Natural killer cell treated with Interleukin-12 subunit alpha and Interleukin-12 subunit beta and Interleukin-15 and Interleukin-18, amount 100 ng/mL, for 72 hours (primary cell): ENCODE measurements around the gene ITGA11. TPM values are rescaled to one million over a fixed set of nuclear protein-coding genes. Genes with fewer than 3 reads are reported as not detected.

Experiments
- ATAC-seq, 2 donors: fragments of 150-1000 bp; cut with Tn5 transposase in 1 of 2; sonication (Bioruptor Pico), chemical (Tn5 transposase) in 1 of 2; 2 replicates each; pipeline ENCODE4 v1.10.0; 2021
- DNase-seq: peaks from one replicate; pipeline ENCODE4 v3.0.0; 2022; ENCODE audit warnings: low spot score
- H3K27ac Mint-ChIP-seq, 2 donors: 1 replicate in 1 of 2; 2 replicates in 1 of 2; pipeline ENCODE4 v1.8.0; 2022; ENCODE audit warnings: mixed read lengths in 2 of 2, mild to moderate bottlenecking in 1 of 2, moderate library complexity in 1 of 2
- H3K27me3 Mint-ChIP-seq, 2 donors: 1 replicate in 1 of 2; 2 replicates in 1 of 2; pipeline ENCODE4 v1.8.0; 2022; ENCODE audit warnings: mixed read lengths in 2 of 2
- H3K36me3 Mint-ChIP-seq: one replicate; pipeline ENCODE4 v1.8.0; 2022; ENCODE audit warnings: mixed read lengths
- H3K4me1 Mint-ChIP-seq, 2 donors: 1 replicate in 1 of 2; 2 replicates in 1 of 2; pipeline ENCODE4 v1.8.0; 2022; ENCODE audit warnings: low read depth in 2 of 2, mixed read lengths in 2 of 2, mild to moderate bottlenecking in 1 of 2
- H3K4me3 Mint-ChIP-seq: one replicate; pipeline ENCODE4 v1.8.0; 2022; ENCODE audit warnings: mixed read lengths
- H3K9me3 Mint-ChIP-seq: 2 replicates; pipeline ENCODE4 v1.8.0; 2022; ENCODE audit warnings: mixed read lengths
- total RNA-seq, 2 donors: library from RNA; stranded (reverse); gene quantifications; one replicate each; pipeline ENCODE4 v1.2.3, GENCODE V29; 2022

The ITGA11 gene
- total RNA-seq, 2 donors from 2014 or later: 0.17 to 0.98 TPM

DNA sequence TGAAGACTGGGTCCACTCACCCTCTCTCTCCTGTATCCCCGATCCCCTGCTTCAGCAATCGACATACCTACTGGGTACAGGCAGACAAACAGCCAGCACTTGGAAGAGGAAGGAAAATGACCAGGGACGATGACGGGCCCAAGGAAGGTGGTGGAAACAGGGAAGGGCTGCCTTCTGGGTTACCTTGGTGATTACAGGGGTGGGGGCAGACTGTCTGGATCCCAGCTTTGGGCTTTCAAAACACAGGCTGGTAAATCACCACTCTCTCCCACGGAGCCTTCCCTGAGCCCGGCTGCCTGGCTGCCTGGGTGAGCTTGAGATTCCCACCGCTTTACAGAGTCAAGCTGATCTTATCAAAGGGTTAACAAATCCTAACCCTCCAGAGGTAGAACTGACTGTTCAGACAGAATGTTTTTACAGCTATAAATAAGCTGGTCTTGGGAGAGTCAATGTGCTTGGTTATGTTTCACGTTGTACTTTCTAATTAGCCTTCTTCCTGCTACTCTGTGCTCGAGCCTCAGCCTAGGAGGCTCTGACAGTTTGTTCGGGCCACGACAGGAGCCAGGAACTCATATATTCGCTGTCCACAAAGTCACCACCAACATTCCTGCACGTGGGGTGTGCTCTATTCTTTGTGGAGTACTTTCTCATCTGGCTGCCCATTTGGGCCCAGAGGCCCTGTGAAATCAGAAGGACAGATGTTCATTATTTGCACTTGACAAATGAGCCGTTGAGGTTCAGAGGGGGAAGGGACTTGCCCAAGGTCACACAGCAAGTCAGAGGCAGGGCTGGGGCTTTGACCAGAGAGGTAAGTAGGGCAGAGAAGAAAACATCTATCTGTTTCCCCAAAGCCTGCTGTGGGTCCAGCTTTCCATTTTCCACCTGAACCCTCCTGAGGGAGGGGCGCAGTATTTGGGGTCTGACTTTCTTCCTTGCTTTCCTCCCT is 91.0 kb downstream of the ITGA11 start:
- Mint-ChIP-seq H3K4me1 (no peaks in the 10 kb centered on the region), H3K4me3 (no peak overlapping the region)
- no peak for ATAC-seq

GRCh38 chr15:68339481-68339880 is 92.5 kb downstream of the ITGA11 start:
- Mint-ChIP-seq H3K4me1 (no peaks in the 10 kb centered on the region), H3K36me3 (no peaks in the 10 kb centered on the region), H3K9me3 (no peaks in the 10 kb centered on the region), H3K27ac (no peak overlapping the region), H3K4me3 (no peak overlapping the region), H3K27me3 (peaks cover under 1 to 11% of the 10 kb centered on the region in 2 donors)
- ATAC-seq: no peak
- no peak for DNase-seq

More for the DNA sequence above, 91.0 kb downstream of the ITGA11 start:
- no peaks in the 10 kb centered on the region for H3K9me3 Mint-ChIP-seq
- H3K36me3 Mint-ChIP-seq: no peaks in the 10 kb centered on the region
- DNase-seq: no peak
- no peak overlapping the region for H3K27ac Mint-ChIP-seq
- peaks cover 5 to 11% of the 10 kb centered on the region in 2 donors for H3K27me3 Mint-ChIP-seq

DNA sequence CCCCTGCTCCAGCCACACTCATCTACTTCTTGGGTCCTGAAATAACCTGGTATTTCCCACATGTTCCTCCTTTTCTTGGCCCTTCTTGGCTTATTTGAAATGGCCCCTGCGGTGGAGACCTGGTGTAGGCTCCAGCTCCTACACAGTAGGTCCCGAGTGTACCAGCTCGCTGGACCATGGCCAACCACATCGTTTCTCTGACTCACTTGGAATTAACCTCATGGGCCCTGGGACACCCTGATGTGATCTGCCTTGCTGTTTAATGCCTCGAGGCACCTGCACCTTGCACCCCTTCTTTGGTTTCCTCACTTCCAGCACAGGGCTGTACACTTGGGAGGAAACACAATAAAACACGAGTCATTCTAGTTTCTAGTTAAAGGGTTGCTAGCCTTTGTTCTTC is 94.1 kb downstream of the ITGA11 start:
- no peak overlapping the region for H3K27ac Mint-ChIP-seq
- peaks cover 10 to 20% of the 10 kb centered on the region in 2 donors for H3K27me3 Mint-ChIP-seq
- DNase-seq: no peak
- H3K36me3 Mint-ChIP-seq: no peaks in the 10 kb centered on the region
- H3K9me3 Mint-ChIP-seq: no peaks in the 10 kb centered on the region
- no peaks in the 10 kb centered on the region for H3K4me1 Mint-ChIP-seq
- H3K4me3 Mint-ChIP-seq: no peak overlapping the region
- ATAC-seq: no peak

DNA sequence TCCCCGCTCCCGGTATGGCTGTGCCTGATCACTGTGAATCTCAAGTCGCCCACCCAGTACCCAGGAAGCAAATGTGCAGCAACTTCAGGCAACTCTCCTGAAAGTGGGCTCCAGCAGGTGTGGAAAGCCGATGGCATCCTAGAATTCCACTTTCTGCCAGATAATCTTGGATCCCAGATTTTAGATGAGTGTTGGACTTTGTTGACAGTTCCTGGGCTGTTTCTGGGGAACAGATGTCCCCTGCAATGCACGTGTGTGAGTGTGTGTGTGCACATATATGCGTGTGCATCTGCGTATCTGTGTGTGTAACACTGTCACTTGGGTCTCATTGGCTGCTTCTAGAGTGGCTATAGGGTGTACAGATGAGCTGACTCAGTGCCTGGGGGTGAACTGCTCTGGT is 95.4 kb downstream of the ITGA11 start:
- Mint-ChIP-seq H3K9me3 (no peaks in the 10 kb centered on the region), H3K36me3 (no peaks in the 10 kb centered on the region), H3K27me3 (peaks cover 14 to 27% of the 10 kb centered on the region in 2 donors), H3K27ac (no peak overlapping the region), H3K4me1 (no peaks in the 10 kb centered on the region), H3K4me3 (no peak overlapping the region)
- ATAC-seq (no peak), DNase-seq (no peak)

DNA sequence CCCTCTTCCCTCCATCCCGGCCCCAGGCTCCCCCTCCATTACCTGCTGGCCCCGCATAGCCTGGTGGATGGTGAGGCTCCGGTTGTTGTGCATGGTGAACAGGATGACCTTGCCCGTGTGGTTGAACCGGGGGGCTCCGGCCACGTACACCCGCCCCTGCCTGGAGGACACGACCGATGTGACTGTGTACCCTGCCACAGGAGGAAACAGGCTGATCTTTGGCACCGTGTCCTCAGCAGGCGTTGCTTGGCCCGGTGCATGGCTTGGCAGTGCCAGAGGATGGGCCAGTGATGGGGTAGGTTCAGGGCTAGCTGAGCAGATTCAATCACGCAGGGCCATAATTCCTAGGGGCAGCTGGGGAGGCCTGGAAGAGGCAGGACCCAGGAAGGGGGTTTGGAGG is 96.3 kb downstream of the ITGA11 start:
- Mint-ChIP-seq H3K9me3 (no peaks in the 10 kb centered on the region), H3K4me1 (no peaks in the 10 kb centered on the region), H3K27ac (no peak overlapping the region), H3K36me3 (no peaks in the 10 kb centered on the region), H3K4me3 (no peak overlapping the region), H3K27me3 (peaks cover 19 to 27% of the 10 kb centered on the region in 2 donors)
- DNase-seq (no peak), ATAC-seq (peak in 1 of 2 donors; percentile 25)

- no peaks in the 10 kb centered on the region for H3K4me1 Mint-ChIP-seq
- DNase-seq: no peak
- H3K36me3 Mint-ChIP-seq: no peaks in the 10 kb centered on the region
- H3K9me3 Mint-ChIP-seq: no peaks in the 10 kb centered on the region
- no peak overlapping the region for H3K4me3 Mint-ChIP-seq
- H3K27me3 Mint-ChIP-seq: peaks cover 19 to 27% of the 10 kb centered on the region in 2 donors
- no peak overlapping the region for H3K27ac Mint-ChIP-seq
- ATAC-seq: no peak
Observed at GRCh38 chr15:68335251-68335650, 96.7 kb downstream of the ITGA11 start.

GRCh38 chr15:68334661-68335124 is 97.3 kb downstream of the ITGA11 start:
- ATAC-seq: no peak
- Mint-ChIP-seq H3K27ac (no peak overlapping the region), H3K36me3 (no peaks in the 10 kb centered on the region), H3K27me3 (peaks cover 21 to 32% of the 10 kb centered on the region in 2 donors), H3K4me1 (no peaks in the 10 kb centered on the region), H3K9me3 (no peaks in the 10 kb centered on the region), H3K4me3 (no peak overlapping the region)
- DNase-seq: no peak

GRCh38 chr15:68333775-68334470 is 98.0 kb downstream of the ITGA11 start:
- Mint-ChIP-seq H3K27me3 (peaks cover 21 to 35% of the 10 kb centered on the region in 2 donors), H3K36me3 (no peaks in the 10 kb centered on the region), H3K9me3 (no peaks in the 10 kb centered on the region), H3K4me1 (no peaks in the 10 kb centered on the region), H3K4me3 (no peak overlapping the region), H3K27ac (no peak overlapping the region)
- ATAC-seq (no peak), DNase-seq (no peak)

GRCh38 chr15:68332266-68332665 is 99.7 kb downstream of the ITGA11 start:
- H3K27me3 Mint-ChIP-seq: peaks cover 27 to 33% of the 10 kb centered on the region in 2 donors
- H3K36me3 Mint-ChIP-seq: no peaks in the 10 kb centered on the region
- no peak for ATAC-seq
- H3K4me1 Mint-ChIP-seq: peaks cover 0 to 8% of the 10 kb centered on the region in 2 donors
- H3K9me3 Mint-ChIP-seq: no peaks in the 10 kb centered on the region
- no peak overlapping the region for H3K27ac Mint-ChIP-seq
- no peak overlapping the region for H3K4me3 Mint-ChIP-seq
- DNase-seq: no peak

DNA sequence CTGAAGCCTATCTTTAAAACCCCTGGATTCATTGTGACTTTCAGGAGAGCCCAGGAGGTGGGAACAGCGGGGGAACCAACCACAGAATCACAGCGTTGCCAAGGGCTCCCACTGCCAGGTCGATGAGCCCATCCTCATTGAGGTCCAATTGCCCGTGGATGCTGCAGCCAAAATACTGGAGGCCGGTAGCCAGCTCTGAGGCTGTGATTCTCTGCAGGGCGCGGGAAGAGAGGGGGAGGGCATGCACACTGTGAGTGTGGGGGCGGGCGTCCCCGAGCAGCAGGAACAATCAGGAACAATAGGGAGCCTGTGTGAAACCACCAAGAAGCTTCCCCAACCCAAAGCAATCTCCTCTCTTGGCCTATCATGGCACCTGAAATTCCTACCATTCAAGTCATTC is 101.1 kb downstream of the ITGA11 start:
- Mint-ChIP-seq H3K4me3 (no peak overlapping the region), H3K36me3 (no peaks in the 10 kb centered on the region), H3K27ac (no peak overlapping the region), H3K9me3 (no peaks in the 10 kb centered on the region), H3K27me3 (peaks cover 27 to 33% of the 10 kb centered on the region in 2 donors), H3K4me1 (peaks cover 0 to 10% of the 10 kb centered on the region in 2 donors)
- ATAC-seq (no peak), DNase-seq (no peak)

DNA sequence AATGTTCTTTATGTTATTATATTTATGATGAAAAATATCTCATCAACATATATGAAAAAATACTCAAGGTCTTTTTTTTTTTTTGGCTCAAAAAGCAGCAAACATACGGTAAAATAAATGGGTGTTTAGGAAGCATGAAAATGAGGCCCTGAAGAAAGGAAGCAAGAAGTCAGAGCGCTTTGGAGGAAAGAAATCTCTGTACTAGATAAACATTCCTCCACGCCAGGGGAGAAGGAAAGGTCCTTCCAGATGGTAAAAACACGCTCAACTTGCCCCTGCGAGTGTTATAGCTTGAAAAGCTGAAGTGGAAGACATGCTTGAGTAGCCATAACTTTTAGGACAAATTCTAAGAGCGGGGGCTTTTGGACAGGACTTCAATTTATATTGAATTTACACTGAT is 101.5 kb downstream of the ITGA11 start:
- no peak overlapping the region for H3K4me3 Mint-ChIP-seq
- DNase-seq: no peak
- H3K9me3 Mint-ChIP-seq: no peaks in the 10 kb centered on the region
- peaks cover 0 to 10% of the 10 kb centered on the region in 2 donors for H3K4me1 Mint-ChIP-seq
- H3K36me3 Mint-ChIP-seq: no peaks in the 10 kb centered on the region
- H3K27me3 Mint-ChIP-seq: peaks cover 27 to 33% of the 10 kb centered on the region in 2 donors
- no peak for ATAC-seq
- H3K27ac Mint-ChIP-seq: no peak overlapping the region

GRCh38 chr15:68328964-68329363 is 103.0 kb downstream of the ITGA11 start:
- Mint-ChIP-seq H3K9me3 (no peaks in the 10 kb centered on the region), H3K27ac (no peak overlapping the region), H3K27me3 (peaks cover 22 to 28% of the 10 kb centered on the region in 2 donors), H3K4me3 (no peak overlapping the region), H3K4me1 (peaks cover 0 to 10% of the 10 kb centered on the region in 2 donors), H3K36me3 (no peaks in the 10 kb centered on the region)
- ATAC-seq (no peak), DNase-seq (no peak)

DNA sequence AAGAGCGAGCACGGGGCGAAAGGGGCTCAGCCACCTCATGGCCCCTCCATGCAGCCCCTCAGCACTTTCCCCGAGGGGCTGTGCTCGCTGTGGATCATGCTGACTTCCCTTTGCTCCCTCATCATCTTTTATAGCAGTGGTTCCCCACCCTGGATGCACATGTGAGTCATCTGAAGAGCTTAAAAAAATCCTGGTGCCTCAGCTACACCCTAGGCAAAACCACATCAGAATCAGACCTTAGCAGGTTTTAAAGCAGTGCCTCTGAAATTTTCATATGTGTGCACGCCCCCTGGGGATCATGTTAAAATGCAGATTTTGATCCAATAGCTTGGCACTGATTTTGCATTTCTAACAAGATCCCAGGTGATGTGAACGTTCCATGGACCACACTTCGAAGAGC is 103.5 kb downstream of the ITGA11 start:
- Mint-ChIP-seq H3K27me3 (peaks cover 17 to 24% of the 10 kb centered on the region in 2 donors), H3K4me1 (peaks cover 0 to 10% of the 10 kb centered on the region in 2 donors), H3K36me3 (no peaks in the 10 kb centered on the region), H3K27ac (no peak overlapping the region), H3K4me3 (no peak overlapping the region), H3K9me3 (no peaks in the 10 kb centered on the region)
- ATAC-seq (no peak), DNase-seq (no peak)
